SH-SY5Y (cell line): ENCODE measurements around the gene HELT.

Source experiments
- GATA2 ChIP-seq: IDR thresholded peaks from 2 replicates; pipeline ENCODE4 v1.6.1; 2011; ENCODE audit warnings: mild to moderate bottlenecking, low read depth, low read length
- GATA3 ChIP-seq: IDR thresholded peaks from 2 replicates; pipeline ENCODE4 v1.6.1; 2011; ENCODE audit warnings: low read depth, mild to moderate bottlenecking, low read length, moderate library complexity

DNA sequence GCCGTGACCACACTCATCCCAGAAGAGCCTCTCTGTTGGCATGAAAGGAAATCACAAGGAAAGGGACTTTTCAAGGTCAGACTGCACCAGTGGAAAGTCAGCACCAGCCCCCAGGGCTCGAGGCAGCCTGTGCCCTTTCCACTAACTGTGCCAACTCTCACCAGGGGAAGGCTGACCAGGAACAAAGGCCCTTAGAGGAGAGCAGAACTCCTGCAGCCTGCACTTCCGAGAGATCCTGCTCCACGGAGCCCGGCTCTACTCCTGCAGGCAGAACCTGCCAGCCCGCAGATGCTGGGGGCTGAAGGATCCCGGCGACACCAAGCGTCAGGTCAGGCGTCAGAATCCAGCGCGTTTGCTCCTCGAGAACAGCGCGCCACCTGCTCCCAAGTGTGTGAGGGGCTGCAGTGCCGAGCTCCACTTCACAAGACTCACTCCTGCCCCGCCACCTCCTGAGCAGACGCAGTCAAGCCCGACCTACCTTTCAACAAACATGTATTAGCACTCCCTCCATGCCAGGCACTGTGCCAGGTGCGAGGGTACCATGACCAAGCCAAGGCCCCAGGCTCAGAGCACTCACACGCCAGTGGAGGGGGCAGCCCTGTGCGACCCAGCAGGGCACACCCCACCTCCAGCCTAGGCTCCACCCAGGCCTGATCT is 13.6 kb upstream of the HELT start:
- TF ChIP-seq GATA2 (no peak), GATA3 (no peak)
